ENCODE results near the gene VSX1. TPM values are rescaled to one million over a fixed set of nuclear protein-coding genes. Genes with fewer than 3 reads are reported as not detected.

VSX1 gene
- total RNA-seq, 2 experiments from 2014 or later: not detected

GRCh38 chr20:25033265-25033923, 48.5 kb downstream of the VSX1 start:
- Histone ChIP-seq H3K36me3 (ENCODE audit: insufficient read depth, low read length) (peaks cover 36% of the 10 kb centered on the region), H3K4me1 (ENCODE audit: insufficient read depth, low read length) (peaks cover 39% of the 10 kb centered on the region), H3K27me3 (ENCODE audit: control insufficient read depth in 1 of 2, insufficient read depth in 2 of 2, low read length in 2 of 2) (no peaks in the 10 kb centered on the region), H3K27ac (ENCODE audit: low read depth in 1 of 2, low read length in 2 of 2) (no peak overlapping the region), H3K4me3 (ENCODE audit: low read length) (no peak overlapping the region), H3K9me3 (ENCODE audit: control insufficient read depth in 1 of 2, insufficient read depth in 1 of 2, low read length in 2 of 2) (no peaks in the 10 kb centered on the region)
- intact Hi-C loops (cut with DNase I, micrococcal nuclease): no loop called here
- POLR2A ChIA-PET: interaction anchor here (1.1 to 2.5 kb wide), 3 partner anchors 23 to 25 kb away, joined by 3 to 7 read pairs (median 4); partner anchors contain the start of gene ACSS1
- TF ChIP-seq CTCF (IDR thresholded peaks at IDR 0.05): no peak
- peaks cover 47% of the 10 kb centered on the region for H3K4me1 Mint-ChIP-seq (ENCODE audit: low read depth)
- CTCF ChIA-PET: no interaction called here
- no peaks in the 10 kb centered on the region for H3K27me3 Mint-ChIP-seq
- no peak overlapping the region for H3K27ac Mint-ChIP-seq
- ATAC-seq (ENCODE audit: poor library complexity) (no peak), DNase-seq (no peak)
- no peaks in the 10 kb centered on the region for H3K9me3 Mint-ChIP-seq
- peaks cover 34% of the 10 kb centered on the region for H3K36me3 Mint-ChIP-seq (ENCODE audit: low read depth)
- H3K4me3 Mint-ChIP-seq: no peak overlapping the region

GRCh38 chr20:25032478-25033264, 49.3 kb downstream of the VSX1 start:
- H3K4me3 ChIP-seq (ENCODE audit: low read length): no peak overlapping the region
- H3K4me3 Mint-ChIP-seq: no peak overlapping the region
- peaks cover 36% of the 10 kb centered on the region for H3K36me3 ChIP-seq (ENCODE audit: insufficient read depth, low read length)
- peaks cover 38% of the 10 kb centered on the region for H3K36me3 Mint-ChIP-seq (ENCODE audit: low read depth)
- peaks cover 40% of the 10 kb centered on the region for H3K4me1 Mint-ChIP-seq (ENCODE audit: low read depth)
- no peak for DNase-seq
- H3K27me3 ChIP-seq (ENCODE audit: control insufficient read depth in 1 of 2, insufficient read depth in 2 of 2, low read length in 2 of 2): no peaks in the 10 kb centered on the region
- H3K4me1 ChIP-seq (ENCODE audit: insufficient read depth, low read length): peaks cover 32% of the 10 kb centered on the region
- H3K9me3 ChIP-seq (ENCODE audit: control insufficient read depth in 1 of 2, insufficient read depth in 1 of 2, low read length in 2 of 2): no peaks in the 10 kb centered on the region
- no peak overlapping the region for H3K27ac ChIP-seq (ENCODE audit: low read depth in 1 of 2, low read length in 2 of 2)
- ChIA-PET POLR2A (interaction anchor here (1.1 to 2.5 kb wide), 2 partner anchors 24 to 26 kb away, joined by 3 to 7 read pairs; partner anchors contain the start of gene ACSS1), CTCF (no interaction called here)
- no peak for ATAC-seq (ENCODE audit: poor library complexity)
- H3K27me3 Mint-ChIP-seq: no peaks in the 10 kb centered on the region
- H3K27ac Mint-ChIP-seq: no peak overlapping the region
- no peak for TF ChIP-seq CTCF (IDR thresholded peaks at IDR 0.05)
- no peaks in the 10 kb centered on the region for H3K9me3 Mint-ChIP-seq
- intact Hi-C loops (cut with DNase I, micrococcal nuclease): no loop called here

- no peak overlapping the region for H3K27ac Mint-ChIP-seq
Observed at GRCh38 chr20:25032065-25032477, 49.9 kb downstream of the VSX1 start.

More at GRCh38 chr20:25032065-25032477, 49.9 kb downstream of the VSX1 start:
- no peaks in the 10 kb centered on the region for H3K9me3 ChIP-seq (ENCODE audit: control insufficient read depth in 1 of 2, insufficient read depth in 1 of 2, low read length in 2 of 2)
- no peak for TF ChIP-seq CTCF (IDR thresholded peaks at IDR 0.05)
- peaks cover 40% of the 10 kb centered on the region for H3K4me1 Mint-ChIP-seq (ENCODE audit: low read depth)
- ATAC-seq (ENCODE audit: poor library complexity): no peak
- H3K9me3 Mint-ChIP-seq: no peaks in the 10 kb centered on the region
- no peak overlapping the region for H3K4me3 Mint-ChIP-seq
- H3K27me3 Mint-ChIP-seq: no peaks in the 10 kb centered on the region
- DNase-seq: no peak
- CTCF ChIA-PET: no interaction called here
- H3K27ac ChIP-seq (ENCODE audit: low read depth in 1 of 2, low read length in 2 of 2): no peak overlapping the region
- POLR2A ChIA-PET: interaction anchor here (1.1 kb wide), 1 partner anchor 25 kb away, joined by 3 read pairs; no protein-coding TSS in a partner anchor
- H3K36me3 Mint-ChIP-seq (ENCODE audit: low read depth): peaks cover 44% of the 10 kb centered on the region
- no peaks in the 10 kb centered on the region for H3K27me3 ChIP-seq (ENCODE audit: control insufficient read depth in 1 of 2, insufficient read depth in 2 of 2, low read length in 2 of 2)
- peaks cover 35% of the 10 kb centered on the region for H3K36me3 ChIP-seq (ENCODE audit: insufficient read depth, low read length)
- intact Hi-C loops (cut with DNase I, micrococcal nuclease): no loop called here
- H3K4me1 ChIP-seq (ENCODE audit: insufficient read depth, low read length): peaks cover 26% of the 10 kb centered on the region
- H3K4me3 ChIP-seq (ENCODE audit: low read length): no peak overlapping the region
